Muscle layer of colon (tissue), 2 donors: ENCODE data around the gene RYR2.
"Not testable (repeated sequence)": the region's sequence is repeated elsewhere in the genome, so short reads cannot be mapped to it uniquely, and the experiment has no call there.

Experiments used
- H3K27ac ChIP-seq: one replicate; pipeline ENCODE4 v1.7.0; 2013; ENCODE audit warnings: low read depth, mild to moderate bottlenecking, low read length, moderate library complexity
- H3K27me3 ChIP-seq, 2 donors: one replicate each; pipeline ENCODE4 v1.7.0; 2013; ENCODE audit warnings: low read length in 2 of 2, mild to moderate bottlenecking in 2 of 2; ENCODE audit not compliant: insufficient read depth in 2 of 2, control insufficient read depth in 1 of 2
- H3K36me3 ChIP-seq: one replicate; pipeline ENCODE4 v1.7.0; 2013; ENCODE audit warnings: mild to moderate bottlenecking, low read length; ENCODE audit not compliant: insufficient read depth
- H3K4me1 ChIP-seq: one replicate; pipeline ENCODE4 v1.7.0; 2013; ENCODE audit warnings: mild to moderate bottlenecking, low read length; ENCODE audit not compliant: insufficient read depth
- H3K4me3 ChIP-seq, 2 donors: one replicate each; pipeline ENCODE4 v1.7.0; 2013; ENCODE audit warnings: low read length in 2 of 2, low read depth in 1 of 2, mild to moderate bottlenecking in 1 of 2, moderate library complexity in 1 of 2
- H3K9ac ChIP-seq: one replicate; pipeline ENCODE4 v1.7.0; 2013; ENCODE audit warnings: low read length
- H3K9me3 ChIP-seq: one replicate; pipeline ENCODE4 v1.7.0; 2013; ENCODE audit warnings: mild to moderate bottlenecking, low read length
- donor health status: abdominal sarcoma.
- donor health status: Adenocarcinoma of cecum.

Gene RYR2

DNA sequence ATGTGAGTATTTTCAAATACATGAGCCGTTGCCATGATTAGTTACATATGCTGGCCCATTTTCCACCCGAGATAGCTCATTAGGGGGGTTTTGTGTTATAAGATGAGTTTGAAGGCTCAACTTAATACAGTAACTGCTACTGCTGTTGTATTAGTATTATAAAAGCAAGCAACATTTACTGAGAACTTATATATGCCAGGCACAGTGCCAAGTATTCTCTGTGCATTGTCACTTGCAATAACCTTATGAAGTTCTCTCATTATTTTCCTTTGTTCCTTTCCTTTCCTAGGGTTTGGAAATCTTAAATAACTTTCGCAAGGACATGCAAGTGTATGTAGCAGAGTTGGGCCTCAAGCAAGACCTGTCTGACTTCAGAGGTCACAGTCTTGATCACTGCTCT, 107.9 kb downstream of the RYR2 start:
- H3K4me1 ChIP-seq, result peaks cover 37% of the 10 kb centered on the region
- no peak overlapping the region for H3K27ac ChIP-seq

GRCh38 chr1:237151979-237152378, 110.0 kb downstream of the RYR2 start:
- not testable (repeated sequence) for H3K9ac ChIP-seq, H3K27me3 ChIP-seq, H3K4me3 ChIP-seq, H3K36me3 ChIP-seq, H3K27ac ChIP-seq, H3K9me3 ChIP-seq
- H3K4me1 ChIP-seq, result peaks cover 21% of the 10 kb centered on the region

More for the DNA sequence above, 107.9 kb downstream of the RYR2 start:
- H3K9me3 ChIP-seq, result no peaks in the 10 kb centered on the region
- H3K9ac ChIP-seq, result no peak overlapping the region
- no peaks in the 10 kb centered on the region for H3K36me3 ChIP-seq
- H3K27me3 ChIP-seq, result no peaks in the 10 kb centered on the region
- no peak overlapping the region for H3K4me3 ChIP-seq

DNA sequence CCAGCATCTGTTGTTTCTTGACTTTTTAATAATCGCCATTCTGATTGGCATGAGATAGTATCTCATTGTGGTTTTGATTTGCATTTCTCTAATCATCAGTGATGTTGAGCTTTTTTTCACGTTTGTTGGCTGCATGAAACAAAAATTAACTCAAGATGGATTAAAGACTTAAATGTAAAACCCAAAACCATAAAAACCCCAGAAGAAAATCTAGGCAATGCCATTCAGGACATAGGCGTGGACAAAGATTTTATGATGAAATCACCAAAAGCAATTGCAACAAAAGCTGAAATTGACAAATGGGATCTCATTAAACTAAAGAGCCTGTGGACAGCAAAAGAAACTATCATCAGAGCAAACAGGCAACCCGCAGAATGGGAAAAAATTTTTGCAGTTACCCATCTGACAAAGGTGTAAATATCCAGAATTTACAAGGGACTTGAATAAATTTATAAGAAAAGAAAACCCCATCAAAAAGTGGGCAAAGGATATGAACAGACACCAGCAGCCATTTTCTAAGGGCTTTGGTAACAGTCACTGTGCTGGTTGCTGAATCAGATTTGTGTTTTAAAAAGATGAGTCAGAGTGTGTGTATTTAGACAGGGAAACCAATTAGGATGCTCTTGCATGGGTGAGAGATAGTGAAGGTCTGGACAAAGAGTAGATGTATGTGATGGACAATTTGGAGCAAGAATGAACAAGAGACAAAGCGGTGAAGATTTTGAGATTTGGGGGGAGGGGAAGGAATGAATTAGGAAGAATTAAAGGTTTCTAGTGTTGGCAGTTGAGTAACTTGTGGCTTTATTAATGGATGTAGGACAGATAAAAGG, 110.7 kb downstream of the RYR2 start:
- Histone ChIP-seq H3K9me3 (no peaks in the 10 kb centered on the region), H3K4me3 (no peak overlapping the region), H3K27ac (no peak overlapping the region), H3K9ac (no peak overlapping the region), H3K27me3 (no peaks in the 10 kb centered on the region), H3K4me1 (peaks cover 15% of the 10 kb centered on the region), H3K36me3 (no peaks in the 10 kb centered on the region)

GRCh38 chr1:237154157-237154556, 112.2 kb downstream of the RYR2 start:
- Histone ChIP-seq H3K4me1 (peaks cover 12% of the 10 kb centered on the region), H3K27me3 (no peaks in the 10 kb centered on the region), H3K36me3 (no peaks in the 10 kb centered on the region), H3K4me3 (no peak overlapping the region), H3K27ac (no peak overlapping the region), H3K9me3 (no peaks in the 10 kb centered on the region), H3K9ac (no peak overlapping the region)

DNA sequence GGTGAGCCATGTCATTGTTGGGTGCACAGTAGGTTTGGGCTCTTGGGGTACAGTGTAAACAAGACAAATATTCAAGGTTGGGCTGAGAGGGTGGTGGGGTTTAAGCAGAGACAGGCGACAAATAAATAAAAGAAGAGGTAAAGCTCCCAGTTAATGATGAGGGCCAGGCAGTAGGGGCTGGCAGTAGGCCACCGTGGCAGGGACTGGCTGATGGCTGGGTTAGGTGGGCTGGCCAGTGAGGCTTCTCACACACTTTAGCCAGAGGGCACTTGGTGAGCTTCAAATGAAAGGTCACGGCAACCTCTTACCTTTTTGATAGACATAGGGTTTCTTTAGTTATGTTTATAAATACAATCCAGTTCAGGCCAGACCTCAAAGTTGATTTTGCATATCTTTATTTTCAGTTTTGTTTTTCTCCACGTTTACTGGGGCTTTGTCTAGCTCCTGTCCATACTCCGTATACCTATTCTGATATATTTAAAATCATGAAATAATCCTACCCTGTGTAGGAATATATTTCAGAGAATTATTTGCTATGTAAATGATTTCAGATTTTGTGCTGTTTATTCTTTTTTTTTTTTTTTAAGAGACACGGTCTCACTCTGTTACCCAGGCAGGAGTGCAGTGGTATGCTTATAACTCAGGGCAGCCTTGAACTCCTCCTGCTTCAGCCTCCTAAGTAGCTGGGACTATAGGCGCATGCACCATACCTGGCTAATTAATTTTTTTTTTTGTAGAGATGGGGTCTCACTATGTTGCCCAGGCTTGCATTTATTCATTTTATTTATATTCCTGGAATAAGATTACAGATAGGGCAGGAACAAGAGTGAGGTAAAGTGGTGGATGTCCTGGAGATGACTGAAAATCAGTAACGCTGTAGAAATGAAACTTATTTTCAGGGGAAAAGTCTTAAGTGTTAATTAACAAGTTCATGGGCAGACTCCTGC, 122.7 kb downstream of the RYR2 start:
- H3K9me3 ChIP-seq, result no peaks in the 10 kb centered on the region
- no peaks in the 10 kb centered on the region for H3K36me3 ChIP-seq
- H3K27me3 ChIP-seq, result no peaks in the 10 kb centered on the region
- no peak overlapping the region for H3K9ac ChIP-seq
- H3K27ac ChIP-seq, result no peak overlapping the region
- H3K4me1 ChIP-seq, result peaks cover 5% of the 10 kb centered on the region
- H3K4me3 ChIP-seq, result no peak overlapping the region

GRCh38 chr1:237166086-237166485, 124.1 kb downstream of the RYR2 start:
- H3K4me1 ChIP-seq, result peaks cover 5% of the 10 kb centered on the region
- H3K36me3 ChIP-seq, result no peaks in the 10 kb centered on the region
- H3K27ac ChIP-seq, result no peak overlapping the region
- H3K9ac ChIP-seq, result no peak overlapping the region
- H3K9me3 ChIP-seq, result no peaks in the 10 kb centered on the region
- no peaks in the 10 kb centered on the region for H3K27me3 ChIP-seq
- no peak overlapping the region for H3K4me3 ChIP-seq

DNA sequence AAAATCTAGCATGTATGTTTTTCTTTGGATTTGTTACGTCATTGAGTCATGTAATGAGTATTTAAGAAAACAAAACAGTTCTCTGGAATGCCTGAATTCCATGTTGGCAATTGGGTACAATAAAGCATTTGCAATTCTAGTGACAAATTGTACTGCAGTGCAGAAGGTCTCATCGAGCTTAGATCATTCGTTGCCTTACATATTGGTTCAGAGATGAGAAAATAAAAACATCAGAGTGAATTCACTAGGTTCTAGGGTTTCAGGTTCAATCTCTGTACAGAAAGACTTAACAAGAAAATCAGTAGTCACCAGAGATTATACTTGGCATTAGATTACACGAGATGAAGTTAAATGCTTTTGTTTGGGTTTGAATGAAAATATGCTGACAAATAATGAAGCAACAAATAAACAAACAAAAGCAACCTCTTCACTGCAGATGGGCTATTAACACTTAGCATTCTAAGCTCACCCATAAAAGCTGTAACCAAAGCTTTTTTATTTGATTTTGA, 124.7 kb downstream of the RYR2 start:
- Histone ChIP-seq H3K9ac (no peak overlapping the region), H3K9me3 (no peaks in the 10 kb centered on the region), H3K27me3 (no peaks in the 10 kb centered on the region), H3K4me1 (peaks cover 9% of the 10 kb centered on the region), H3K4me3 (no peak overlapping the region), H3K36me3 (no peaks in the 10 kb centered on the region), H3K27ac (no peak overlapping the region)

- H3K9me3 ChIP-seq, result no peaks in the 10 kb centered on the region
- no peaks in the 10 kb centered on the region for H3K27me3 ChIP-seq
- H3K9ac ChIP-seq, result no peak overlapping the region
- no peak overlapping the region for H3K27ac ChIP-seq
- no peak overlapping the region for H3K4me3 ChIP-seq
- H3K4me1 ChIP-seq, result peaks cover 6% of the 10 kb centered on the region
- H3K36me3 ChIP-seq, result no peaks in the 10 kb centered on the region
Measured at GRCh38 chr1:237170149-237170548, 128.2 kb downstream of the RYR2 start.

- no peaks in the 10 kb centered on the region for H3K27me3 ChIP-seq
- H3K4me3 ChIP-seq, result no peak overlapping the region
- H3K9me3 ChIP-seq, result no peaks in the 10 kb centered on the region
- H3K9ac ChIP-seq, result no peak overlapping the region
- no peak overlapping the region for H3K27ac ChIP-seq
- peaks cover 6% of the 10 kb centered on the region for H3K4me1 ChIP-seq
- no peaks in the 10 kb centered on the region for H3K36me3 ChIP-seq
Measured at GRCh38 chr1:237171454-237172117, 129.6 kb downstream of the RYR2 start.

GRCh38 chr1:237172118-237172485, 130.1 kb downstream of the RYR2 start:
- H3K27me3 ChIP-seq, result no peaks in the 10 kb centered on the region
- no peak overlapping the region for H3K4me3 ChIP-seq
- no peak overlapping the region for H3K27ac ChIP-seq
- peaks cover 6% of the 10 kb centered on the region for H3K4me1 ChIP-seq
- H3K9me3 ChIP-seq, result no peaks in the 10 kb centered on the region
- no peak overlapping the region for H3K9ac ChIP-seq
- no peaks in the 10 kb centered on the region for H3K36me3 ChIP-seq

GRCh38 chr1:237179503-237179902, 137.5 kb downstream of the RYR2 start:
- H3K27me3 ChIP-seq, result no peaks in the 10 kb centered on the region
- peaks cover 5% of the 10 kb centered on the region for H3K4me1 ChIP-seq
- H3K27ac ChIP-seq, result no peak overlapping the region

More at GRCh38 chr1:237179503-237179902, 137.5 kb downstream of the RYR2 start:
- Histone ChIP-seq H3K9ac (no peak overlapping the region), H3K9me3 (no peaks in the 10 kb centered on the region), H3K36me3 (no peaks in the 10 kb centered on the region), H3K4me3 (no peak overlapping the region)
